ENCODE data around the gene HINT3.
"Not testable (repeated sequence)": the region's sequence is repeated elsewhere in the genome, so short reads cannot be mapped to it uniquely, and the experiment has no call there.

The HINT3 gene

DNA sequence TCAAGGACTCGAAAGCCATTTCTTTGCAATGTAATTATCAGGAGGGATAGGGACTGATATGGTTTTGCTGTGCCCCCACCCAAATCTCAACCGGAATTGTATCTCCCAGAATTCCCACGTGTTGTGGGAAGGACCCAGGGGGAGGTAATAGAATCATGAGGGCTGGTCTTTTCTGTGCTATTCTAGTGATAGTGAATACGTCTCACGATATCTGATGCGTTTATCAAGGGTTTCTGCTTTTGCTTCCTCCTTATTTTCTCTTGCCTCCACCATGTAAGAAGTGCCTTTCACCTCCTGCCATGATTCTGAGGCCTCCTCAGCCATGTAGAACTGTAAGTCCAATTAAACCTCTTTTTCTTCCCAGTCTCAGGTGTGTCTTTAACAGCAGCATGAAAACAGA is 5.9 kb upstream of the HINT3 start:
- POLR2A ChIA-PET; H3K27me3 ChIP-seq (replicated peaks in 2 of 5; ENCODE audit: control insufficient read depth in 4 of 5, insufficient read depth in 5 of 5, low read length in 4 of 5); DNase-seq; H3K4me3 ChIP-seq (ENCODE audit: control insufficient read depth in 1 of 7, extremely low read depth in 1 of 7, insufficient read depth in 4 of 7, low read depth in 2 of 7, low read length in 6 of 7); H3K27ac ChIP-seq (ENCODE audit: insufficient read depth in 1 of 2, low read depth in 1 of 2, low read length in 2 of 2, poor library complexity in 1 of 2, severe bottlenecking in 2 of 2); H3K36me3 ChIP-seq (ENCODE audit: control insufficient read depth in 4 of 4, insufficient read depth in 4 of 4, low read length in 3 of 4); H3K9me3 ChIP-seq (ENCODE audit: control extremely low read depth in 1 of 5, control insufficient read depth in 4 of 5, insufficient read depth in 2 of 5, low read depth in 1 of 5, low read length in 4 of 5): not testable (repeated sequence)
- H3K4me1 ChIP-seq (ENCODE audit: control extremely low read depth in 1 of 4, control insufficient read depth in 4 of 4, insufficient read depth in 4 of 4, low read length in 3 of 4): peaks cover 0 to 17% (median 7%) of the 10 kb centered on the region in 4 experiments
- WGBS (ENCODE audit: insufficient coverage): 95% methylated on average over 4 of the region's 6 CpGs
- CTCF ChIA-PET: interaction anchor here (0.8 to 8.2 kb wide), 11 partner anchors 17 to 164 kb away, joined by 3 to 204 read pairs (median 4); partner anchors contain the start of gene NCOA7

DNA sequence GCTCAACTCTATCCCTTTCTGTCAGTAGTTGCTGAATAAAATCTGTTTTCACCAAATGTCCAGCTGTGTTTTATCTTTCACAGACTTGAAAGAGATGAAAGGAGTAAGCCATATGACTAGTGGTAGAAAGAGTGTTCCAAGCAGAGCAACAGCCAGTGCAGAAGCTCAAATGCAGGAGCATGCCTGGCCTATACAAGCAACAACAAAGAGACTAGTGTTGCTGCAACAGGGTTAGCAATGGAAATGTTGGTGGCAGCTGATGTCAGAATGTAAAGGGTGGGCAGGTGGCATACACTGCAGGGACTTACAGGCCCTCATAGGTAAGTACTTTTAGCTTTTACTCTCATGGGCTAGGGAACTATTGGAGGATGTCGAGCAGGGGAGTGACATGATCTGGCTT is 5.2 kb upstream of the HINT3 start:
- POLR2A ChIA-PET: no interaction called here
- Histone ChIP-seq H3K27ac (ENCODE audit: insufficient read depth in 1 of 2, low read depth in 1 of 2, low read length in 2 of 2, poor library complexity in 1 of 2, severe bottlenecking in 2 of 2) (no peak overlapping the region), H3K4me3 (ENCODE audit: control insufficient read depth in 1 of 7, extremely low read depth in 1 of 7, insufficient read depth in 4 of 7, low read depth in 2 of 7, low read length in 6 of 7) (no peak overlapping the region), H3K27me3 (replicated peaks in 2 of 5; ENCODE audit: control insufficient read depth in 4 of 5, insufficient read depth in 5 of 5, low read length in 4 of 5) (no peaks in the 10 kb centered on the region), H3K4me1 (ENCODE audit: control extremely low read depth in 1 of 4, control insufficient read depth in 4 of 4, insufficient read depth in 4 of 4, low read length in 3 of 4) (peaks cover 4 to 16% (median 8%) of the 10 kb centered on the region in 4 experiments), H3K9me3 (ENCODE audit: control extremely low read depth in 1 of 5, control insufficient read depth in 4 of 5, insufficient read depth in 2 of 5, low read depth in 1 of 5, low read length in 4 of 5) (no peaks in the 10 kb centered on the region), H3K36me3 (ENCODE audit: control insufficient read depth in 4 of 4, insufficient read depth in 4 of 4, low read length in 3 of 4) (no peaks in the 10 kb centered on the region)
- WGBS (ENCODE audit: insufficient coverage): 100% methylated on average over 1 of the region's 1 CpG
- DNase-seq: no peak
- CTCF ChIA-PET: interaction anchor here (0.7 to 10.3 kb wide), 17 partner anchors 9 to 165 kb away, joined by 3 to 204 read pairs (median 4); partner anchors contain the start of gene NCOA7

DNA sequence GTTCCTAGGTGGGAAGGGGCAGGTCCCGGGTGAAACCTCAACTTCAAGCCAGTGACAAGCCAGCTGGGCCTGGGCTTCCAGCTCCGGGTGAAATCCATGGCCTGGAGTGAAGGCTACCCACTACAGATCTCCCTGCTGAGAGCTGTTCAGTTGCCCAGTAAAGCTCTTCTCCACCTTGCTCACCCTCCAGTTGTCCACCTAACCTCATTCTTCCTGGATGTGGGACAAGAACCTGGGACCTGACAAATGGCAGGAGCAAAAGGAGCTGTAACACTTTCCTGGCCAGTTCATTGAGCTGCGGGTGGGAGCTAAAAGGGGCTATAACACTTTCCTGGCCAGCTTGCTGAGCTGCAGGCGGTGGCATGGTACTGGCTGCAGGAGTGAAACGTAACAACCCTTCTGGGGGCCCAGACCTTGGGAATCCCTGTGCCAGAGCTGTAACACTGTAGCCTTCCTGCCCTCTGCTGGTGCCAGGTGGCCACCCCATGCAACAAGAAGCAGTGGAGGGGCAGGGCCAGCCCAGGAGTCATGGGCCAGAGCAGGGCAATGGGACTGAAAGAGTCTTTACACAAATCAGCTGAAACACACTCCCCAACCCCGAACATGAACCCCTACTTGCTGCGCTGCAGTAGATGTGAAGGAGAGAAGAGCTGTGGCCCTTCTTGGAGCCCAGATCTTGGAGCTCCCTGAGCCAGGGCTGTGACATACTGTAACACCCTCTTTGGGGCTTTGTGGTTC is 3.6 kb upstream of the HINT3 start:
- WGBS (ENCODE audit: insufficient coverage): 86% methylated on average over 5 of the region's 7 CpGs
- DNase-seq: peak; percentile 53 to 71 (median 67)
- Histone ChIP-seq H3K36me3 (ENCODE audit: control insufficient read depth in 4 of 4, insufficient read depth in 4 of 4, low read length in 3 of 4) (no peaks in the 10 kb centered on the region), H3K9me3 (ENCODE audit: control extremely low read depth in 1 of 5, control insufficient read depth in 4 of 5, insufficient read depth in 2 of 5, low read depth in 1 of 5, low read length in 4 of 5) (no peaks in the 10 kb centered on the region), H3K27me3 (replicated peaks in 2 of 5; ENCODE audit: control insufficient read depth in 4 of 5, insufficient read depth in 5 of 5, low read length in 4 of 5) (no peaks in the 10 kb centered on the region), H3K27ac (ENCODE audit: insufficient read depth in 1 of 2, low read depth in 1 of 2, low read length in 2 of 2, poor library complexity in 1 of 2, severe bottlenecking in 2 of 2) (no peak overlapping the region), H3K4me1 (ENCODE audit: control extremely low read depth in 1 of 4, control insufficient read depth in 4 of 4, insufficient read depth in 4 of 4, low read length in 3 of 4) (peaks cover 7 to 20% (median 10%) of the 10 kb centered on the region in 4 experiments), H3K4me3 (ENCODE audit: control insufficient read depth in 1 of 7, extremely low read depth in 1 of 7, insufficient read depth in 4 of 7, low read depth in 2 of 7, low read length in 6 of 7) (no peak overlapping the region)
- CTCF ChIA-PET: interaction anchor here (1.0 to 10.3 kb wide), 23 partner anchors 9 to 166 kb away, joined by 3 to 204 read pairs (median 6); partner anchors contain the start of gene NCOA7
- POLR2A ChIA-PET: interaction anchor here (0.7 kb wide), 1 partner anchor 163 kb away, joined by 3 read pairs; no protein-coding TSS in a partner anchor

DNA sequence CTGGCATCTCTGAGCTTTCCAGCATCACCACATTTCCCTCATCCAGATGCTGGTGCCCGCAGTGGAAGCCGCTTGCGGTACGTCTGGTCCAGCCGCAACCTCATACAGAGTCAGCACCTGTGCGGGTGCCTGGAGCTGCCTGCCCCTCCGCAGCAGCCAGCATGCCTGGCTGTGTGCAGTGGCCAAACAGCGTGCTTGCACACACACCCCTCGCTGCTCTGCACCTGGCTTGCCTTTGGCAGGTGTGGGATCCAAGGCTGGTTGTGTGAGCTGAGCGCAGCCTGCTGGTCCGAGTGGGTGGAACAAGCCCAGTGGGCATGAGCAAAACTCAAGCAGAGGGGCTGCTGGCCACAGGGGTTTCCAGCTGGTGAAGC is 3.1 kb upstream of the HINT3 start:
- no peak overlapping the region for H3K27ac ChIP-seq (ENCODE audit: insufficient read depth in 1 of 2, low read depth in 1 of 2, low read length in 2 of 2, poor library complexity in 1 of 2, severe bottlenecking in 2 of 2)
- H3K4me1 ChIP-seq (ENCODE audit: control extremely low read depth in 1 of 4, control insufficient read depth in 4 of 4, insufficient read depth in 4 of 4, low read length in 3 of 4): peaks cover 12 to 20% (median 15%) of the 10 kb centered on the region in 4 experiments
- no peaks in the 10 kb centered on the region for H3K36me3 ChIP-seq (ENCODE audit: control insufficient read depth in 4 of 4, insufficient read depth in 4 of 4, low read length in 3 of 4)
- DNase-seq: peak in 2 of 3 donors; percentile 22 to 35
- CTCF ChIA-PET: interaction anchor here (1.0 to 10.3 kb wide), 22 partner anchors 10 to 167 kb away, joined by 3 to 204 read pairs (median 6); partner anchors contain the start of gene NCOA7
- WGBS (ENCODE audit: insufficient coverage): 92% methylated on average over 11 of the region's 11 CpGs
- no peaks in the 10 kb centered on the region for H3K27me3 ChIP-seq (replicated peaks in 2 of 5; ENCODE audit: control insufficient read depth in 4 of 5, insufficient read depth in 5 of 5, low read length in 4 of 5)
- POLR2A ChIA-PET: no interaction called here
- no peak overlapping the region for H3K4me3 ChIP-seq (ENCODE audit: control insufficient read depth in 1 of 7, extremely low read depth in 1 of 7, insufficient read depth in 4 of 7, low read depth in 2 of 7, low read length in 6 of 7)
- H3K9me3 ChIP-seq (ENCODE audit: control extremely low read depth in 1 of 5, control insufficient read depth in 4 of 5, insufficient read depth in 2 of 5, low read depth in 1 of 5, low read length in 4 of 5): no peaks in the 10 kb centered on the region

DNA sequence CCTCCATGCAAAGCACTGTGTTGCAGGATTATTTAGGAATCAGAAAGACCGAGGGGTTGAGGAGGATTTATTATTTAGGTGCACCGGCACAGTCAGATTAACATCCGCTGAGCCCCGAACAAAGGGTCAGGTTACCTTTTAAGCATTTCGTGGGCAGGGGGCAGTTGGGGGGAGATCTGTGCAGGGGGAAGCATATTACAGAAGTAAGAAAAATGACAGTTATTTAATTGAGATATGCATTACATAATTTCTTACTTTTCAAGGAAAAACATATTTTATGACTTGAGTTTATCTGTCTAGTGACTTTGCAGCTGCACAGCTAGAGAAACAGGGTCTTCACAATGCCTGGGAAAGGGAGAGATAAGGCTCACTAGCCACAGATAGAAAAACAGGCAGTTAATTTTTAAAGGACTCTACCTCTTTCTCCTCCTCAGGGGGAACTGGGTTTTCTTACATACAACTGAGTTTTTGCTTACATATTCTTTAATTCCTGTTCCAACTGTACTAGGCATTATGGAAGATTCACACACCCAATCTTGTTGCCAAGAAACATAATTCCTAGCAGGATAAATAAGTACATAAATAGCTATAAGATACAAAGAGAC is 1.7 kb upstream of the HINT3 start:
- no peaks in the 10 kb centered on the region for H3K9me3 ChIP-seq (ENCODE audit: control extremely low read depth in 1 of 5, control insufficient read depth in 4 of 5, insufficient read depth in 2 of 5, low read depth in 1 of 5, low read length in 4 of 5)
- H3K4me3 ChIP-seq (ENCODE audit: control insufficient read depth in 1 of 7, extremely low read depth in 1 of 7, insufficient read depth in 4 of 7, low read depth in 2 of 7, low read length in 6 of 7): no peak overlapping the region
- POLR2A ChIA-PET: interaction anchor here (0.6 kb wide), 1 partner anchor 44 kb away, joined by 3 read pairs; no protein-coding TSS in a partner anchor
- H3K4me1 ChIP-seq (ENCODE audit: control extremely low read depth in 1 of 4, control insufficient read depth in 4 of 4, insufficient read depth in 4 of 4, low read length in 3 of 4): peaks cover 13 to 26% (median 16%) of the 10 kb centered on the region in 4 experiments
- H3K27me3 ChIP-seq (replicated peaks in 2 of 5; ENCODE audit: control insufficient read depth in 4 of 5, insufficient read depth in 5 of 5, low read length in 4 of 5): no peaks in the 10 kb centered on the region
- peak overlapping the region in 1 of 2 experiments; percentile 93 for H3K27ac ChIP-seq (ENCODE audit: insufficient read depth in 1 of 2, low read depth in 1 of 2, low read length in 2 of 2, poor library complexity in 1 of 2, severe bottlenecking in 2 of 2)
- CTCF ChIA-PET: interaction anchor here (0.8 to 10.3 kb wide), 12 partner anchors 8 to 168 kb away, joined by 3 to 204 read pairs (median 12); partner anchors contain the start of gene NCOA7
- no peak for DNase-seq
- 100% methylated on average over 3 of the region's 5 CpGs for WGBS (ENCODE audit: insufficient coverage)
- H3K36me3 ChIP-seq (ENCODE audit: control insufficient read depth in 4 of 4, insufficient read depth in 4 of 4, low read length in 3 of 4): peaks cover 0 to 7% (median 0%) of the 10 kb centered on the region in 4 experiments

DNA sequence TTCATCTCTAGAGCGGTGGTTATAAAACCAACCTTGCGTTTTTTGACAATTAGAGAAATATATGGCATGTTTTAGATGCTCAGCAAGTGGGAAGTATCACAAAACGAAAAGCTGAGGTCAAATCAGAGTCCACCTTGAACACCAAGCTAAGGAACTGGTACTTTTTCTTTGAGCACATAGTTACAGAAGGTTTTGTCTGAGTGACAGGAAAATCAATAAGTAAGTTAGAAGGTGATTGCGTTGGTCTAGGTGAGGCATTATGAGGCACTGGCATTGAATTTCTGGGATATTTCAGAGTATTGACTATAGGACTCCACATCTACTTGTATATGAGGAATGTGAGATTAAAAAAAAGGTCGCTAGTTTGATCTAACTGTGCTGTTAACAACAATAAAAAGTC is 597 bp upstream of the HINT3 start:
- Histone ChIP-seq H3K36me3 (ENCODE audit: control insufficient read depth in 4 of 4, insufficient read depth in 4 of 4, low read length in 3 of 4) (peaks cover 0 to 7% (median under 1%) of the 10 kb centered on the region in 4 experiments), H3K9me3 (ENCODE audit: control extremely low read depth in 1 of 5, control insufficient read depth in 4 of 5, insufficient read depth in 2 of 5, low read depth in 1 of 5, low read length in 4 of 5) (no peaks in the 10 kb centered on the region), H3K4me3 (ENCODE audit: control insufficient read depth in 1 of 7, extremely low read depth in 1 of 7, insufficient read depth in 4 of 7, low read depth in 2 of 7, low read length in 6 of 7) (peak overlapping the region in 6 of 7 experiments; percentile 83 to 96 (median 87)), H3K4me1 (ENCODE audit: control extremely low read depth in 1 of 4, control insufficient read depth in 4 of 4, insufficient read depth in 4 of 4, low read length in 3 of 4) (peaks cover 13 to 27% (median 16%) of the 10 kb centered on the region in 4 experiments), H3K27me3 (replicated peaks in 2 of 5; ENCODE audit: control insufficient read depth in 4 of 5, insufficient read depth in 5 of 5, low read length in 4 of 5) (no peaks in the 10 kb centered on the region), H3K27ac (ENCODE audit: insufficient read depth in 1 of 2, low read depth in 1 of 2, low read length in 2 of 2, poor library complexity in 1 of 2, severe bottlenecking in 2 of 2) (peak overlapping the region; percentile 83 to 93)
- WGBS (ENCODE audit: insufficient coverage): 38% methylated on average over 2 of the region's 5 CpGs
- ChIA-PET CTCF (interaction anchor here (0.5 to 10.3 kb wide), 27 partner anchors 9 to 645 kb away, joined by 3 to 204 read pairs (median 6); partner anchors contain the start of gene NCOA7), POLR2A (interaction anchor here (0.7 kb wide), 1 partner anchor 143 kb away, joined by 3 read pairs; no protein-coding TSS in a partner anchor)
- no peak for DNase-seq

All from common myeloid progenitor, CD34-positive (primary cell).